Adrenal gland (tissue), 5 donors: ENCODE measurements around the gene UBAP1L.

Experiments used
- POLR2A ChIP-seq, 2 donors: fragments of 450-650 bp; IDR thresholded peaks; one replicate each; pipeline ENCODE4 v1.6.1; 2017; ENCODE audit warnings: antibody characterized with exemption in 2 of 2, mild to moderate bottlenecking in 2 of 2, moderate library complexity in 1 of 2
- TF ChIP-seq, protein P1 (sequence below), 6 experiments: fragments of 450-650 bp in 4 of 6; fragments of 200-600 bp in 2 of 6; sonication (generic) in 1 of 6; IDR thresholded peaks; 1 replicate in 5 of 6; 2 replicates in 1 of 6; pipeline versions ENCODE4 v1.5.1 to v1.8.0; 2016 to 2021; ENCODE audit warnings: antibody characterized with exemption in 6 of 6, mild to moderate bottlenecking in 2 of 6, moderate library complexity in 1 of 6
- donor health status: DM: no; HTN: no; CAD: no.

DNA sequence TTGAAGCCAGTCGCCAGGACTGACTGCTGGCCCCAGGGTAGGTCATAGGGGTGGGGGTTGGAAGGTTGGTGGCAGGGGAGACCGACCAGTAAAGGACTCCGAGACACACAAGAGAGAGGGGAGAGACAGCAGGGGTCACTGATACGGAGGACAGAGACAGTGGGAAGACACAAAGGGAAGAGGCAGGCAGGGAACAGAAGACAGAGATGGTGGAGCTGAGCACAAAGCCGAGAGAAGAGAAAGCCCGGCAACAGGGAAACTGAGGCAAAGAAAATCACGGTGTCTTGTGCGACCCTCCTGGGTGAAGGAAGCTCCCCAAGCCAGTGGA, 47.7 kb downstream of the UBAP1L start:
- TF ChIP-seq, protein P1, sequence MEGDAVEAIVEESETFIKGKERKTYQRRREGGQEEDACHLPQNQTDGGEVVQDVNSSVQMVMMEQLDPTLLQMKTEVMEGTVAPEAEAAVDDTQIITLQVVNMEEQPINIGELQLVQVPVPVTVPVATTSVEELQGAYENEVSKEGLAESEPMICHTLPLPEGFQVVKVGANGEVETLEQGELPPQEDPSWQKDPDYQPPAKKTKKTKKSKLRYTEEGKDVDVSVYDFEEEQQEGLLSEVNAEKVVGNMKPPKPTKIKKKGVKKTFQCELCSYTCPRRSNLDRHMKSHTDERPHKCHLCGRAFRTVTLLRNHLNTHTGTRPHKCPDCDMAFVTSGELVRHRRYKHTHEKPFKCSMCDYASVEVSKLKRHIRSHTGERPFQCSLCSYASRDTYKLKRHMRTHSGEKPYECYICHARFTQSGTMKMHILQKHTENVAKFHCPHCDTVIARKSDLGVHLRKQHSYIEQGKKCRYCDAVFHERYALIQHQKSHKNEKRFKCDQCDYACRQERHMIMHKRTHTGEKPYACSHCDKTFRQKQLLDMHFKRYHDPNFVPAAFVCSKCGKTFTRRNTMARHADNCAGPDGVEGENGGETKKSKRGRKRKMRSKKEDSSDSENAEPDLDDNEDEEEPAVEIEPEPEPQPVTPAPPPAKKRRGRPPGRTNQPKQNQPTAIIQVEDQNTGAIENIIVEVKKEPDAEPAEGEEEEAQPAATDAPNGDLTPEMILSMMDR (IDR thresholded peaks at IDR 0.05) = no peak
- TF ChIP-seq POLR2A (IDR thresholded peaks at IDR 0.05) = no peak
